IPS DF 6.9 (cell line): ENCODE measurements around the gene NTM.

Experiments
- DNase-seq: peaks from one replicate; pipeline ENCODE4 v3.0.0-alpha.2; 2013; ENCODE audit warnings: low read depth, low spot score
- H3K27ac ChIP-seq: one replicate; pipeline ENCODE4 v1.5.1; 2013; ENCODE audit warnings: low read length, control low read depth
- H3K27me3 ChIP-seq: 2 replicates; pipeline ENCODE4 v1.6.1; 2013; ENCODE audit warnings: mild to moderate bottlenecking, low read length; ENCODE audit not compliant: control insufficient read depth, insufficient read depth
- H3K36me3 ChIP-seq: 2 replicates; pipeline ENCODE4 v1.6.1; 2013; ENCODE audit warnings: low read length; ENCODE audit not compliant: control insufficient read depth, insufficient read depth
- H3K4me1 ChIP-seq: 2 replicates; pipeline ENCODE4 v1.6.1; 2013; ENCODE audit warnings: low read length; ENCODE audit not compliant: control insufficient read depth, insufficient read depth
- H3K4me3 ChIP-seq: 2 replicates; pipeline ENCODE4 v1.5.1; 2013; ENCODE audit warnings: mild to moderate bottlenecking, low read length
- H3K9me3 ChIP-seq: 2 replicates; pipeline ENCODE4 v1.6.1; 2013; ENCODE audit warnings: low read length, inconsistent platforms; ENCODE audit not compliant: control insufficient read depth, insufficient read depth
- WGBS: extraction: QIAGEN DNeasy Blood & Tissue Kit; methylation state at CpG from one replicate; pipeline ENCODE4 v1.1.7; 2013; ENCODE audit warnings: mixed read lengths, missing lambda C conversion rate; ENCODE audit not compliant: insufficient read length, insufficient coverage; 5-methylcytosine and 5-hydroxymethylcytosine counted together

NTM gene

DNA sequence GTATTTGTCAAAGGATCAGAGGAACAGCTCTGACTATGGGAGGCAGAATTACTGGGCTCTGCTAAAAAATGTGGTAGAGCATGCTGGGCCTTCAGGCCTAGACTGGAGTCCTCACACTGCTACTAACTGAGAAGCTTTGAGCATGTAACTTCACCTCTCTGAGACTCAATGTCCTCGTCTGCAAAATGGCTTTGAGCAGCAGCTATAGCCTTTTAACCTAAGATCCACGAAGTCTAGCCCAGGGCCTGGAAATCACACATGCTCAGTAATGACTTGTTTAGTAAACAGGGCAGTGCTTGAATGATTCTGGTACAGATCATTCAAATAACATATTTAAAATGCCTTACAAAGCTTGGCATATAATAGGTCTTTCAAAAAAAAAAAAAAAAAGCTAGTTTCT lies 221.7 kb downstream of the NTM start:
- no CpG with 5 or more reads among the region's 2 CpGs for WGBS
- no peak for DNase-seq
- Histone ChIP-seq H3K27me3 (no peaks in the 10 kb centered on the region), H3K9me3 (no peaks in the 10 kb centered on the region), H3K4me3 (no peak overlapping the region), H3K36me3 (no peaks in the 10 kb centered on the region), H3K4me1 (peaks cover 7% of the 10 kb centered on the region), H3K27ac (no peak overlapping the region)

DNA sequence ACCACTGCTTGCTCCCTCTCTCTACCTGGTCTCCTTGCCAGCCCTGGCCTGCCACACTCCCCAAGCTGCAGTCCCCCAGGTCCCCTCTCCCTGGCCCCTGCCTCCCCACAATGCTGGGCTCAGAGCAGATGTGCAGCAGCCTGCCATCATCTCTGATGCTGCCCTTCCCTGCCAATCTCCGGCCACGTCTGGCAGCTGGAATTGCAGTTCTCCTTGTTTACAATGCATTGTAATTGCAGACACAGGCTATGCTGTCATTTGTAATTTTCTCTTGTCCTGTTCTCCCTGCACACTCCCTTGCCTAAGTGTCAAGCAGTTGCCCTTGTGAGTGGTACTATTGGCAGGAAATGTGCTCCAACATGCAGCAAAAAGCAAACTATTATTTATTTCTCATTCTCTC lies 222.3 kb downstream of the NTM start:
- Histone ChIP-seq H3K36me3 (no peaks in the 10 kb centered on the region), H3K4me3 (no peak overlapping the region), H3K9me3 (no peaks in the 10 kb centered on the region), H3K4me1 (peaks cover 7% of the 10 kb centered on the region), H3K27ac (no peak overlapping the region), H3K27me3 (no peaks in the 10 kb centered on the region)
- DNase-seq = no peak
- WGBS = no CpG with 5 or more reads among the region's 2 CpGs

DNA sequence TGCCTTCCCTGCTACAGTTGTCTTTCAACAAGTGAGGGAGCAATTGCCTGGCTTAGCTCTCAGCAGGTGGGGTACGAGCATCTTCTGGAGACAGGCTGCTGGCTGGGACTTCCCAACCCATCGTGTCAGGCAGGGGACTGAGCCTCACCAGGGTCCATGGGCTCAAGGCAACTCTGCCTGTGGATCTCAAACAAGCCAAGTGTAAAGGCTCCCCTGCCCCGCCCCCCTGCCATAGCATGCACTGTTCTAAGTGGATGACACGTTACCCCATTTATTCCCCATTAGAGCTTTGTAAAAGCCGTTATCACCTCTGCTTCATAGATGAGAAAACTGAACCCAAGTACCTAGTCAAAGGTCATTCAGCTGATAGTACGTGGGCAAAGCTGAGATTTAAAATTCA lies 222.9 kb downstream of the NTM start:
- H3K36me3 ChIP-seq = no peaks in the 10 kb centered on the region
- no peak for DNase-seq
- no CpG with 5 or more reads among the region's 6 CpGs for WGBS
- H3K27me3 ChIP-seq = no peaks in the 10 kb centered on the region
- no peaks in the 10 kb centered on the region for H3K9me3 ChIP-seq
- H3K4me1 ChIP-seq = peaks cover 8% of the 10 kb centered on the region
- no peak overlapping the region for H3K4me3 ChIP-seq
- no peak overlapping the region for H3K27ac ChIP-seq

DNA sequence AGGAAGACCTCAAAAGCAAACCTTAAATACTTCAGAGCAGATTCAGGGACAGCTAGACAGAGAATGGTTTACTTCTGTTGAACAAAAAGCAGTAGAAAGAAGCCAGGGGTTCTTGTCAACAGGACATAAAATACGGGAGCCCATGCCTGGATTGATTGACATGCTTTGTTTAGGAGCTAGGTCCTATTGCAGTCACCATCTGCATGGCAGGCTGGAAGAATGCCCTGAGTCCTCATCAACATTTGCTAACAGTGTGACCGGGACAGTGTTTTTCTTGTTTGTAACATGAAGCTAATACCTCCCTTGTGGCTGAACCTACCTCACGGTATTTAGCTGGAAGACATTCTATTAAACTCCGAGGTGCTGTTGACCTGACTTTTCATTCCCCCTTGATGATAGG lies 225.4 kb downstream of the NTM start:
- Histone ChIP-seq H3K27ac (no peak overlapping the region), H3K9me3 (no peaks in the 10 kb centered on the region), H3K4me3 (no peak overlapping the region), H3K27me3 (no peaks in the 10 kb centered on the region), H3K4me1 (peaks cover 8% of the 10 kb centered on the region), H3K36me3 (no peaks in the 10 kb centered on the region)
- WGBS = no CpG with 5 or more reads among the region's 4 CpGs
- no peak for DNase-seq

DNA sequence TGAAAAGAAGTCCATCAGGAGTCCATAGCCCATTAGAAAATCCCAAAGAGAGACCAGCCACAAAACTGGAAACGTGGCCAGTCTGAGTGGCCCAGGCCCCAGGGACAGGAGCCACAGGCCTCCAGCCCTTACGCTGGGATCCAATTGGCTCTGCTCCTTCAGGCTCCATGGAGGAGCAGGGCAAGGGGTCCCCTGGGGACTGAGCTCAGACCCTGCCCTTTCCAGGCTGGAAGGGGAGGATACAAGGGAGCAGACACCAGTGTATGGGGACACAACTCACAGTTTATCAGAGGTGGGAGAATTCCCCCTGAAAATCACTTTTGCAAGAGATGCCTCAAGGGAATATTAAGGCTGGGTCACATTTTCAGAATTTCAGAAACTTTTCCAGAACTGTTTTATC lies 227.5 kb downstream of the NTM start:
- H3K27me3 ChIP-seq = no peaks in the 10 kb centered on the region
- H3K9me3 ChIP-seq = no peaks in the 10 kb centered on the region
- no peaks in the 10 kb centered on the region for H3K36me3 ChIP-seq
- DNase-seq = no peak
- no CpG with 5 or more reads among the region's 2 CpGs for WGBS
- H3K4me3 ChIP-seq = no peak overlapping the region
- H3K4me1 ChIP-seq = peaks cover 4% of the 10 kb centered on the region
- no peak overlapping the region for H3K27ac ChIP-seq

DNA sequence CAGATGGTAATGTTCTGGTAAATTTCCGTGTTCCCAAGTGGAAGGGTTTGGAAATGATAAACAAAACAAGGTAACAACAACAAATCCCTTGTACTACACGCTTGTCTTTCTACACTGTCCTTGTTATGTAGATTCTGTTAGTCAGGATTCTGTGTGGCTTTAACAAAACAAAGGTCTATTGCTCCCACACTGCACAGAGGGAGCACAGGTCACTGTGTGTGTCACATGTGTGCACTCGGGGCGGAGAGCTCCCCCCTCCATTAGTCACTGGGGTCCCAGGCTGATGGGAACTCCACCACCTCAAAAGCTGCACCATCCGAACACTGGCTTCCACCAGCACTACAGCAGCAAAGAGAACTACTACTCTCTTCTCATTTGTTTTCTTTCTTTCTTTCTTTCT lies 227.9 kb downstream of the NTM start:
- no CpG with 5 or more reads among the region's 5 CpGs for WGBS
- Histone ChIP-seq H3K27me3 (no peaks in the 10 kb centered on the region), H3K4me1 (peaks cover 4% of the 10 kb centered on the region), H3K9me3 (no peaks in the 10 kb centered on the region), H3K4me3 (no peak overlapping the region), H3K36me3 (no peaks in the 10 kb centered on the region), H3K27ac (no peak overlapping the region)
- DNase-seq = no peak

DNA sequence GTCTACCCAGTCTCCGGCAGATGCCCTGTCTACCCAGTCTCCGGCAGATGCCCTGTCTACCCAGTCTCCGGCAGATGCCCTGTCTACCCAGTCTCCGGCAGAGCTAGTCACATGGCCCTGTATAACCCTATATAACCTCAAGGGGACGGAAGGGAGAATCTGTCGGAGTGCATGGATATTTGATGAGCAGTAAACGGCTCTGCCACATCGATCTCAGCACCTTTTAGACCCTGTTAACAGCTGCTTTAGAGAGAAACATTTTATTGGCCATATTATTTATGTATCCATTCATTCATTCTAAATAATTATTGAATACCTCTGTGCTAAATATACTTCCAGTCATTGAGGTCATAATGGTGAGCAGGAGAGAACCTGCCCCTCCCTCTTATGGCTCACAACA lies 228.9 kb downstream of the NTM start:
- no peak for DNase-seq
- no peaks in the 10 kb centered on the region for H3K27me3 ChIP-seq
- H3K36me3 ChIP-seq = no peaks in the 10 kb centered on the region
- H3K27ac ChIP-seq = no peak overlapping the region
- H3K4me1 ChIP-seq = peaks cover 4% of the 10 kb centered on the region
- no peaks in the 10 kb centered on the region for H3K9me3 ChIP-seq
- WGBS = no CpG with 5 or more reads among the region's 8 CpGs
- H3K4me3 ChIP-seq = no peak overlapping the region

DNA sequence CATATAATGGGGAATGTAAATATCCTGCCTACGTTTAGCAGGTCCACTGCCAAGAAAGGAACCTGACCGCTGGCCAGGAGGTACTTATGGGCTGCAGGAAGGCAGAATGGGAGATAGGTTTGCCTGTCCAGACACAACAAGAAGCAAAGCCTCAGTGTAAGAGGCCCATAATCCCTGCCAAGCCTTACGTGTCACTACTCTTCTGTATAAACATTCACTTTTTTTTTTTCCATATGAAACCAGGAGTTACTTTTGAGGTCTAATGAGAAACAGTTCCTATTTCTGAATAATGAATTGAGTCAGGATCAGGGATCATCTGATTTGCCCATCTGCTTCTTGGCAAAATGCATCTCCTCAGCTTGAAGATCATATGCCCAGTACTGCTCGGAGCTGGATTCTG lies 230.2 kb downstream of the NTM start:
- no peak for DNase-seq
- H3K4me3 ChIP-seq = no peak overlapping the region

DNA sequence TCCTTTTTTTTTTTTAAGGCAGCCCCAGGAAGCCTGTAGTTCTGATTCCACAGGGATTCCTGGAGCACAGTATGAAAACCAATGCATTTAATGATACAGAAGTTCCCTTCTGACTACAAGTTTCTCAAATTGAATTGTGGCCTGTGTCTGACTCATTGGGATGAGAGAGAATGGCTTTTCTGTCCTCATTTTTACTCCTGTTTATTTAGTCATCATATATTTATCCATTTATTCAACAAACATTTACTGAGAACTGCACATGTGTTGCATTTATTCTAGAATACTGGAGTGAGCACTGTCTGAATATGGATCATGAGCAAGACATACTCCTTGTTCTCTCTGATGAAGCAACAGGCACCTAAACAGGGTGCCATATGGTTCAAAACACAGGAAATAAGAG lies 231.2 kb downstream of the NTM start:
- H3K36me3 ChIP-seq = no peaks in the 10 kb centered on the region
- peaks cover 3% of the 10 kb centered on the region; the same call in 1 of the 2 replicates for H3K4me1 ChIP-seq
- no peaks in the 10 kb centered on the region for H3K27me3 ChIP-seq
- no peaks in the 10 kb centered on the region for H3K9me3 ChIP-seq
- no peak for DNase-seq
- H3K4me3 ChIP-seq = no peak overlapping the region
- no peak overlapping the region for H3K27ac ChIP-seq

More for the DNA sequence above, 230.2 kb downstream of the NTM start:
- H3K27ac ChIP-seq = no peak overlapping the region
- WGBS = no CpG with 5 or more reads among the region's 4 CpGs
- H3K27me3 ChIP-seq = no peaks in the 10 kb centered on the region
- no peaks in the 10 kb centered on the region for H3K36me3 ChIP-seq
- no peaks in the 10 kb centered on the region for H3K9me3 ChIP-seq
- peaks cover 3% of the 10 kb centered on the region; the same call in 1 of the 2 replicates for H3K4me1 ChIP-seq

DNA sequence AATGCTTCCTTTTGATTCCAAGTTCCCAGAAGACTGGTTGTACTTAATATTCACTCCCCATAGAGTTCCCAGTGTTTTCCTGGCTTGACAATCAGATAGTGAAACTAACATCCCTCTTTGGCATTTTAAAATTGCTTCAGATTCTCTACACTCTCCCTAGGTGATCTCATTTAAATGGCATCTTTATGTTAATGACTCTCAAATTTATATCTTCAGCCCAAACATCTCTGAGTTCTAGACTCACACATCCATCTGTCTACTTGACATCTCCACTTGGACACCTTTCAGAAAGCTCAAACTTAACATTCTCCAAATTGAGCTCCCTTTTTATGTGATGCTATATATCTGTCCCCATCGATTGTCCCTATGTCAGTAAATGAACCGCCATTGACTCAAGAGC lies 232.0 kb downstream of the NTM start:
- no peak for DNase-seq
- Histone ChIP-seq H3K27ac (no peak overlapping the region), H3K9me3 (no peaks in the 10 kb centered on the region), H3K36me3 (no peaks in the 10 kb centered on the region), H3K27me3 (no peaks in the 10 kb centered on the region), H3K4me3 (no peak overlapping the region), H3K4me1 (peaks cover 3% of the 10 kb centered on the region; the same call in 1 of the 2 replicates)
- WGBS = no CpG with 5 or more reads among the region's 2 CpGs

DNA sequence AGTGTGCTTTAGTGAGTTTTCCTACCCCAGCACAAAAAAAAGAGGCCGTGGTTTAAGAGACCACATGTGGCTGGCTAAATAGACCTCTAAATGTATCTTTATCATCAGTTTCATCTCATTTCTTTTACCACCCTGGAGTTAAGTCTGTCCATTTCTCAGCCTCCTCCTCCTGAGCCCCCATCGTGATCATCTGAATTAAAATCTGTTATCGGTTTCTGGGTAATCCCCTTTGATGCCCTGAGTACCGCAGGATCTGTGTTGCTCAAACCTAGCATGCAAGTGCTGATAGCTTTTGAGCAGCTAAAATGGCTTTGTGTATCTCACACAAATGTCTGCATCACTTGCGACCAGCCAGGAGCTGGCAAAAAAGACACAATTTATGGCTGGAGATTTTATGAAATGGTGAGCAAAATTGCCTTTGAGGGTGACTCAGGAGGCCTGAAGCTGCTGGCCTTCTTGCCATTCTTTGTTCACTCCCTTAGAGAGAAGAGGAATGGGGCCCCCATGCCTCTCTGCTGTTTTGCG lies 236.5 kb downstream of the NTM start:
- Histone ChIP-seq H3K4me3 (no peak overlapping the region), H3K4me1 (peaks cover 1% of the 10 kb centered on the region; the same call in 1 of the 2 replicates), H3K36me3 (no peaks in the 10 kb centered on the region), H3K9me3 (no peaks in the 10 kb centered on the region), H3K27me3 (peaks cover 2% of the 10 kb centered on the region; the same call in 1 of the 2 replicates), H3K27ac (no peak overlapping the region)
- DNase-seq = no peak
- no CpG with 5 or more reads among the region's 6 CpGs for WGBS
